ENCODE results near the gene SLC2A11.

Gene SLC2A11

DNA sequence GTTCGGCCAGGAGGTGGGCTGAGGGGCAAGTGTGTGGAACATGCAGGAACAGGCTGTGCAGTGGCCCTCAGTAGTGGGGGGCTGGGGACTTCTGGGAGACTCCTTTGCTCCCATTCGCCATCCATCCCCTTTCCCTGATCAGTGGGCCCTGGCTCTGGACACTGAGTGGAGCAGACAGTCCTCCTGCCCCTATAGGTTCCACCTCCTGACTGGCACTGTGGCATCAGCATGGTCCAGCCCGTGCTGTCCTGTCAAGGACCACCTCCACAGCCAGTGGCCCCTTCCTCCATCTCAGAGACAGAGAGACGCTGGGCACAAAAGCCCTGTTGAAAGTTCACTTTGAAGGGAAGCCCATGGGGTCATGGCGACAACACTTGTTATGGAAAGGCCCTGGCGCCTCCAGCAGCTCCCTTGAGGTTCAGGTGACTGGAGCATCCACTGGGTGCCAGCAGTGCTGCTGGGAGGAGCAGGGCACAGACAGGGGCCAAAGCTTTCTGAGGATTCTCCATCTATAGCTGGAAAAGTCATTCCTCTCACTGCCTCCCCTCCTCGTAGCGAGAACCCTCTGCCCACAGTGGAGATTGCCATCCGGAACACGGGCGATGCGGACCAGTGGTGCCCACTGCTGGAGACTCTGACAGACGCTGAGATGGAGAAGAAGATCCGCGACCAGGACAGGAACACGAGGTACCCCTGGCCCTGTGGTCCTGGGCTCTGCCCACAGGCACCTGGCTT is 24.5 kb upstream of the SLC2A11 start:
- DNase-seq: peak; percentile 36

GRCh38 chr22:23833911-23834317 is 23.8 kb upstream of the SLC2A11 start:
- peak; percentile 37 for DNase-seq

DNA sequence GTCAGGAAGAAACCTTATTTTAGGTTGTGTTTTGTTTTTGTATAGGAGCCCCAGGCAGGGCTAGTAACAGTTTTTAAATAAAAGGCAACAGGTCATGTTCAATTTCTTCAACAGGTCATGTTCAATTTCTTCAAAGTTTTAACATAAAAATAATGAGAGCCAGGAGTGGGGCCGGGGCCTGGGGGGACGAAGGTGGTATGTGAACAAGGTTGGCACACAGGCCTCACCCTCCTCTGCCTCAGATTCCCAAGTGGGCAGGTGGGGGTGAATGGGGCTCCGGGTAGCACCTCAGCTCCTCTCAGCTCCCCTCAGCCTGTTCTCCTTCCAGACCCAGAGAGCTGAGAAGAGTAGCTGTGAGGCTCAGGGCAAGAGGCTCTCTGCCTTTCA is 23.3 kb upstream of the SLC2A11 start:
- DNase-seq: peak; percentile 40

DNA sequence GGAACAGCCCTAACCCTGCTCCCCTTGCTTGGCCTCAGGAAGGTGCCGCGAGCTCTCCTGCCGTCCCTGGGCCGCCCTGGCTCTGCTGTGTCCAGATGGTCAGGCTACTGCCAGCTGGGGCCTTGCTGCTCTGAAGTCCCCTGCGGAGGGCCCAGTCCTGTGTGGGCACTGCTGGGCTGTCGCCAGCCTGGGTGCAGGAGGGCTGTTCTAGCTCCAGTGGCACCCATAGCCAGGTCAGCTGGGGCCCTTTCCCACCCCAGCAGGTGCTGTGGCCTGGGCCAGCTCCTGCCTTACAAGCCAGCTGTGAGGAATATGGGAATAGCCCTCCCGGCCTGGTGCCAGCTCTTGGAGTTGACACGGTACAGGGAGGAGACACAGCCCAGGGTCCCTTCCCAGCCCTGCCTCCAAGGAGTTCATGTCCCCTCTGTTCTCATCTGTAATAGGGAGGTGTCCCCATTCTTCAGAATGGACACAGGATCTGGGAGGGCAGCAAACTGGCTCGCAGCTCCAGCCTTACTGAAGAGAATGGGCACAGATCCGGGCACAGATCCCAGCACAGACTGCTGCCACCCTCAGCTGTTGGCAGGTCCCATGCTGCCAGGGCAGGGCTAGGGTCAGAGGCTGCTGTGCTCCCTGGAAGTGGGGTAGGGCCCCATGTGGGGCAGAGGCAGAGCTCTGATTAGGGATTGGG is 22.7 kb upstream of the SLC2A11 start:
- peak; percentile 42 for DNase-seq

DNA sequence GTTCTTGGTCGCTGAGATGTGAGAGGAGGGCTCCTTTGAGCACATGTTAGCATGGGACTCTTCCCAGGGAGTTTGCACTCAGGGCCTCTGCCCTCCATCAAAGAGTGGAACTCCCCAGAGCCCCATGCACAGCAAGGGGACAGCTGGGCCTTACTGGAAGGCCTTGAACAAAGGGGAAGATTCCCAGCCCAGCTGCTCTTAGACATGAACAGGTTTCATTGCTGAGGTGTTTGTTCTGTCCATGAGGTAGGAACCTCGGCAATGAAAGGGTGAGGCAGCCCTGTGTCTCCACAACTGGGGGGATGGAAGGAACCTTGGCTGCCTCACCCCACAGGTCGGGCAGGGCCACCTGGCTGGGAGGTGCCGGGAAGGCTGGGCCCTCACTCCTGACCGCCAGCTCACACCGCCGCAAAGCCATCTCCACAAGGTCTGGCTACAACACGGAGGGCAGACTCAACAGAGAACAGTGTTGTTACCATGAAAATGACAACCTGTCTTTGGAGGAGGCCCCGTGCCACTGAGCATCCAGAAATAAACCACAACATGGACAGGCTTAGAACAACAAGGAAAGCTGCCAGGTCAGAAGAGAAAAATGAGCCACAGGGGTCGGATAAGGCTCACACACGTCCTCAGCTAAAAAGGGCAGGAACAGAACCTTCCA is 22.1 kb upstream of the SLC2A11 start:
- peak; percentile 28 for DNase-seq

GRCh38 chr22:23836281-23836680 is 21.4 kb upstream of the SLC2A11 start:
- no peak for DNase-seq

- no peak for DNase-seq
These were observed 20.8 kb upstream of the SLC2A11 start for GRCh38 chr22:23836692-23837495.

- no peak for DNase-seq
These were observed 20.2 kb upstream of the SLC2A11 start for GRCh38 chr22:23837496-23837859.

DNA sequence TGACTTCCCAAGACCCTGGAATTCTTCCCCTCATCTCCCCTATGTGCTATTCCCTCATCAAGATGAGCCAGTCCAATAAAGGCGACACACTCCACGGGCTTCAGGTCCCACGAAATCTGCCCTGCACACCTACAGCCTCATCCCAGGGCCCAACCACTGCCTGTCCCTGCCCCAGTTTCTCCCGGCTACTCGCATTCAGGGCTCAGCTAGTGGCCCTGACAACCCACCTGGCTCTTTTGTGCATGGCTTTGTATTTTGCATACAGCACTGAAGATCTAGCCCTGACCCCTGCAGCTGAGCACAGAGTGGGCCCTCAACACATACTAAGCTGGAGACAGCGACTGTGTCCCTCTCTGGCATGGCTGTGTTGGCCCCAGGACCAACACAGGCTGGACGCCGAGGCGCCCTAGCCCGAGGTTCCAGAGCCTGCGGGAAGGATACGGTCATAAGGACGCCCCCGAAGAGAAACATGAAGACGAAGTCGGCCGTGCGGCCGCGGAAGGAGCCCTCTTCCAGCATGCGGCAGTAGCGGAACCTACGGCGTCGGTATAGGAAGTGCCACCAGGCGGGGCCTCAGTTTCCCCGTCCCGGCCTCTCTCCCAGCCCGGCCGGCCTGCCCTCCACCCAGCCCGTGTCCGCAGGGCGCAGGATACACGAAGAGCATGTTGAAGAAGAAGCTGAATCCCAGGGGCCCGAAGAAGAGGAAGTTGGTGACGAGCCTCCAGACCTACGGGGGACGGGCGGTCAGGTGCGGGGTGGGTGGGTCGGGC is 19.6 kb upstream of the SLC2A11 start:
- DNase-seq: no peak

DNA sequence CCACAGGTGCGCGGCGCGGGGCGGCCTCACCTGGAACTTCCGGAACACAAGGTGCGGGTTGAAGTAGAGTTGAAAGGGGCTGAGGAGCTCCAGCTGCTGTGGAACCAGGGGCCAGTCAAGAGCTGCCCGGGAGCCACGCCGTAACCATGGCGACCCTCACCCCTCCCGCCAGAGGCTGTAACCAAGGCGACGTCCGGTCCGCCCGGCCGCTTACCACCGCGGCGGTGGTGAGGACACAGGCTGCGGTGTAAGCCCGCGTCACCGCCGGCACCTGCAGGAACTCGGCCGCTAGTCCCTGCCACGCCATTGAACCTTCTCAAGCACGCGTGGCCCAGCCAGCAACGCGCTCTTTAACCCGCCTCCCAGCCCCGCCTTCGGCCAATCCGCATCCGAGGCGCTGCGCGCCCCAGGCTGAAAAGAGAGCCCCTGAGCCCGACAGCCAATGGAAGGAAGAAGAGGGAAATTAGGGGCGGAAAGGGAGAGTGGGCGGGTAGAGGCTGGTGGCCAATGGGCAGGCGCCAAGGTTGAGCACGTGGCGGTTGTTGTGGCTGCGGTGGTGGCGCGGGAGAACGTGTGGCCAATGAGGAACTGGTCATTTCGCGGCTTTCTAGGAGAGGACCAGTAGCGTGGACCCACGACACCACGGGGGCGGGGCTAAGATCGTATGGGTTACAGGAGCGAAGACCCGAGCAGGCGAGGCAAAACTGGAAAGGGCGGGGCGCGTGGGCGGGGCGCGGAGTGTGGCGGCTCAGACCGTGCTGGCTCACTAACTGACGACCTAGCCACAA is 18.8 kb upstream of the SLC2A11 start, which contains the start of gene DERL3:
DERL3 (minus strand) TSS at position 326 of the 788 bp plus-strand sequence; CDS start at position 307, 19 bp downstream.
- DNase-seq: peak; percentile 96

GRCh38 chr22:23840026-23840425 is 17.6 kb upstream of the SLC2A11 start:
- no peak for DNase-seq

DNA sequence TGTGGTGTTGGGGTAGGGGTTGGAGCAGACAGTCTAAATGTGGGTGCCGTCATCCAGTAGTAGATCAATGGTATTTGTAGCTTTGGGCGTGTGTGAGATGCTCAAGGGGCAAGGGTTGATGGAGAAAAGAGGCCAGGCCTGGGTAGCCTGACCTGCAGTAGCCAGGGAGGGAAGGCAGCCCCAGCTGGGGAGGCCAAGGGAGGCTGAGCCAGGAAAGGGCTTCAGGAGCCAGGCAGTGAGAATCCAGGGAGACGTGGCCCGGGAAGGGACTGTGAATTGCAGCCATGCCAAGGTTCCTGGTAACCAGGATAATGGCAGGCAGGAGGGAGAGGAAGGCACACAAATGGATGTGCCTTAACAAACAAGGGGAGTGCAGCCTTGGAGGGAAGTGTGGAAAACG is 16.4 kb upstream of the SLC2A11 start:
- DNase-seq: no peak

- DNase-seq: no peak
These were observed 15.8 kb upstream of the SLC2A11 start for GRCh38 chr22:23841736-23842445.

GRCh38 chr22:23842599-23842998 is 15.1 kb upstream of the SLC2A11 start:
- DNase-seq: no peak

DNA sequence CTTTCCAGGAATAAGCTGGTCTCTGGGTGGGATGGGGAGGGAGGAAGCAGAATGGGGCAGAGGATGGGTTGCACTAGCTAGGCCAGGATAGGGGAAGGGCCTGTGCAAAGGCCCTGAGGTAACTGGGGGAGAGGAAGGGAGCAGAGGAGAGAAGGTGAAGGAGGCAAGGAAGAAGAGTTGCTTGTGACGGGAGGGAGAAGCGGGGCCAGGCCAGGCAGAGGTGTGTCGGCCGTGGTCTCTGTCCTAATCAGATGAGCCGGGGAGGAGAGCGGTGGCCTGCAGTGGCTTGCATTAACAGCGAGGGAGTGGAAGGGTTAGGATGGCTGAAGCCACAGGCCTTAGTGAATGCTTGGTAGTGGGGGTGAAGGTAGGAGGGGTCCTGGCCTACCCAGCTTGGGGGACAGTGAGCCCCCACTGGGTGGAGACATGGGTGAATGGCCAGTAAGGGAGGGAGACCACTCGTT is 12.9 kb upstream of the SLC2A11 start:
- DNase-seq: no peak

- no peak for DNase-seq
These were observed 12.2 kb upstream of the SLC2A11 start for GRCh38 chr22:23845265-23846080.

GRCh38 chr22:23846081-23846469 is 11.6 kb upstream of the SLC2A11 start:
- no peak for DNase-seq

DNA sequence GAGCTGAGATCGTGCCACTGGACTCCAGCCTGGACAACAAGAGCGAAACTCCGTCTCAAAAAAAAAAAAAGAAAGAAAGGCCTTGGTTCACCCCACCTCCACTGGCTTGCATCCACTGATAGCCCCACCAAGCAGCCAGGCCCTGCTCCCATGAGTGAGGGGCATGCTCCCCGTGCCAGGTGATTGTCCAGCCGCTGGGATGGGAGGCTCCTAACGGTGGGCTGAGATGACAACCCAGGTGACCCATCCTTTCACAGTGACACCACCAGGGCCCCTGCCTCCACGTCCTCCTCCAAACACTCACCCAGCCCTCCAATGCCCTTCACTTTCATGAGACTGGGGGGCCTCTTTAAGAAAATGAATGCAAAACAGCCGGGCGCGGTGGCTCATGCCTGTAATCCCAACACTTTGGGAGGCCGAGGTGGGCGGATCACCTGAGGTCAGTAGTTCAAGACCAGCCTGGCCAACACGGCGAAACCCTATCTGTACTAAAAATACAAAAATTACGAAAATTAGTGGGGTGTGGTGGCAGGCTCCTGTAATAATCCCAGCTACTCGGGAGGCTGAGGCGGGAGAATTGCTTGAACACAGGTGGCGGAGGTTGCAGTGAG is 10.3 kb upstream of the SLC2A11 start:
- no peak for DNase-seq

Measured in right forelimb (tissue), 1 donor.